ENCODE data around the gene ADH6.

The ADH6 gene

GRCh38 chr4:99219072-99219471, at the start of gene ADH6:
Gene ADH6, minus strand, starts transcription at chr4:99219246. Its CDS starts 94 bp downstream, at chr4:99219152.
- H3K27ac ChIP-seq (ENCODE audit: poor library complexity, severe bottlenecking) = no peak within 1 kb of the TSS
- no peak for ATAC-seq (ENCODE audit: low read depth)
- DNase-seq (ENCODE audit: low spot score) = no peak
- H3K4me3 ChIP-seq (ENCODE audit: severe bottlenecking) = no peak within 1 kb of the TSS
- no peaks in the 10 kb centered on the region for H3K36me3 ChIP-seq (ENCODE audit: low read depth)
- H3K9me3 ChIP-seq (ENCODE audit: severe bottlenecking) = no peaks in the 10 kb centered on the region
- no peaks in the 10 kb centered on the region for H3K4me1 ChIP-seq (ENCODE audit: insufficient read depth, poor library complexity, severe bottlenecking)
- TF ChIP-seq CTCF (IDR thresholded peaks at IDR 0.05; ENCODE audit: poor library complexity, severe bottlenecking) = no peak
- H3K27me3 ChIP-seq (ENCODE audit: insufficient read depth, poor library complexity, severe bottlenecking) = no peaks in the 10 kb centered on the region

- H3K4me1 ChIP-seq (ENCODE audit: insufficient read depth, poor library complexity, severe bottlenecking) = no peaks in the 10 kb centered on the region
- H3K4me3 ChIP-seq (ENCODE audit: severe bottlenecking) = no peak overlapping the region
- no peak for ATAC-seq (ENCODE audit: low read depth)
- H3K27me3 ChIP-seq (ENCODE audit: insufficient read depth, poor library complexity, severe bottlenecking) = no peaks in the 10 kb centered on the region
- no peaks in the 10 kb centered on the region for H3K9me3 ChIP-seq (ENCODE audit: severe bottlenecking)
- no peak overlapping the region for H3K27ac ChIP-seq (ENCODE audit: poor library complexity, severe bottlenecking)
- no peak for TF ChIP-seq CTCF (IDR thresholded peaks at IDR 0.05; ENCODE audit: poor library complexity, severe bottlenecking)
- H3K36me3 ChIP-seq (ENCODE audit: low read depth) = no peaks in the 10 kb centered on the region
- no peak for DNase-seq (ENCODE audit: low spot score)
Observed at GRCh38 chr4:99264927-99265326, 45.9 kb upstream of the ADH6 start.

- peak; percentile 29; the same call in 1 of the 3 replicates for ATAC-seq (ENCODE audit: low read depth)
- TF ChIP-seq CTCF (IDR thresholded peaks at IDR 0.05; ENCODE audit: poor library complexity, severe bottlenecking) = no peak
Observed at GRCh38 chr4:99252746-99253145, 33.7 kb upstream of the ADH6 start.

GRCh38 chr4:99248714-99249113, 29.7 kb upstream of the ADH6 start:
- H3K27me3 ChIP-seq (ENCODE audit: insufficient read depth, poor library complexity, severe bottlenecking) = no peaks in the 10 kb centered on the region
- H3K27ac ChIP-seq (ENCODE audit: poor library complexity, severe bottlenecking) = no peak overlapping the region
- H3K9me3 ChIP-seq (ENCODE audit: severe bottlenecking) = peaks cover 2% of the 10 kb centered on the region
- no peaks in the 10 kb centered on the region for H3K36me3 ChIP-seq (ENCODE audit: low read depth)
- ATAC-seq (ENCODE audit: low read depth) (peak; percentile 64; the same call in 2 of the 3 replicates), DNase-seq (ENCODE audit: low spot score) (no peak)
- no peak overlapping the region for H3K4me3 ChIP-seq (ENCODE audit: severe bottlenecking)
- H3K4me1 ChIP-seq (ENCODE audit: insufficient read depth, poor library complexity, severe bottlenecking) = no peaks in the 10 kb centered on the region
- TF ChIP-seq CTCF (IDR thresholded peaks at IDR 0.05; ENCODE audit: poor library complexity, severe bottlenecking) = no peak

More at GRCh38 chr4:99252746-99253145, 33.7 kb upstream of the ADH6 start:
- H3K27me3 ChIP-seq (ENCODE audit: insufficient read depth, poor library complexity, severe bottlenecking) = no peaks in the 10 kb centered on the region
- H3K27ac ChIP-seq (ENCODE audit: poor library complexity, severe bottlenecking) = no peak overlapping the region
- no peaks in the 10 kb centered on the region for H3K4me1 ChIP-seq (ENCODE audit: insufficient read depth, poor library complexity, severe bottlenecking)
- no peak overlapping the region for H3K4me3 ChIP-seq (ENCODE audit: severe bottlenecking)
- DNase-seq (ENCODE audit: low spot score) = no peak
- H3K9me3 ChIP-seq (ENCODE audit: severe bottlenecking) = peaks cover 2% of the 10 kb centered on the region
- H3K36me3 ChIP-seq (ENCODE audit: low read depth) = no peaks in the 10 kb centered on the region

- H3K27me3 ChIP-seq (ENCODE audit: insufficient read depth, poor library complexity, severe bottlenecking) = no peaks in the 10 kb centered on the region
- no peaks in the 10 kb centered on the region for H3K4me1 ChIP-seq (ENCODE audit: insufficient read depth, poor library complexity, severe bottlenecking)
- no peak for ATAC-seq (ENCODE audit: low read depth)
- no peak overlapping the region for H3K4me3 ChIP-seq (ENCODE audit: severe bottlenecking)
- no peak overlapping the region for H3K27ac ChIP-seq (ENCODE audit: poor library complexity, severe bottlenecking)
- no peaks in the 10 kb centered on the region for H3K36me3 ChIP-seq (ENCODE audit: low read depth)
- DNase-seq (ENCODE audit: low spot score) = no peak
- H3K9me3 ChIP-seq (ENCODE audit: severe bottlenecking) = no peaks in the 10 kb centered on the region
- TF ChIP-seq CTCF (IDR thresholded peaks at IDR 0.05; ENCODE audit: poor library complexity, severe bottlenecking) = no peak
Observed at GRCh38 chr4:99235955-99236354, 16.9 kb upstream of the ADH6 start.
